Measurements from ENCODE around the gene ZNF93. TPM values are rescaled to one million over a fixed set of nuclear protein-coding genes. Genes with fewer than 3 reads are reported as not detected.

ZNF93 gene
- total and polyA plus RNA-seq, 9 of the 15 experiments (the other 6 are each of a cell fraction or from before 2014, with no cell fraction given) = 11.1 to 26.3 (median 17.1) TPM

- TF ChIP-seq CREB3L1 (IDR thresholded peaks at IDR 0.05; ENCODE audit: borderline replicate concordance, low read depth) = peak; percentile 45; the same call in 1 of the 2 replicates
- no peak for TF ChIP-seq ZNF197 (CRISPR knock-in tag; IDR thresholded peaks at IDR 0.05; ENCODE audit: low read depth)
- peak; percentile 83 for TF ChIP-seq RBBP5 (IDR thresholded peaks at IDR 0.05; ENCODE audit: borderline replicate concordance, insufficient read depth, low read length, poor library complexity, severe bottlenecking)
- peak; percentile 44; the same call in 1 of the 2 replicates for TF ChIP-seq USF2 (CRISPR knock-in tag; IDR thresholded peaks at IDR 0.05)
- peak; percentile 94 for TF ChIP-seq POLR2H (tag; IDR thresholded peaks at IDR 0.05; ENCODE audit: low read depth)
- TF ChIP-seq EP400 (IDR thresholded peaks at IDR 0.05) = peak; percentile 89
- TF ChIP-seq TAF1 (IDR thresholded peaks at IDR 0.05; ENCODE audit: control insufficient read depth, extremely low read depth, insufficient read depth, low read length, severe bottlenecking) = peak; percentile 85
- TF ChIP-seq NFIC (IDR thresholded peaks at IDR 0.05) = peak; percentile 24; the same call in 1 of the 2 replicates
- peak in 1 of 2 experiments; percentile 81; a peak in 3 of 4 replicates for TF ChIP-seq MAZ (CRISPR knock-in tag; conservative IDR thresholded peaks at IDR 0.05 in 1 of 2, IDR thresholded peaks at IDR 0.05 in 1 of 2)
- 0 out of 2 replicates have a peak, but pooled peaks have one; percentile 26 for TF ChIP-seq DIDO1 (tag; IDR thresholded peaks at IDR 0.05; ENCODE audit: low read depth)
- TF ChIP-seq PHF20 (IDR thresholded peaks at IDR 0.05; ENCODE audit: partially characterized antibody) = peak; percentile 17
- peak in 1 of 2 experiments; percentile 25 for TF ChIP-seq AFF1 (IDR thresholded peaks at IDR 0.05; ENCODE audit: low read depth in 1 of 2, partially characterized antibody in 2 of 2)
- TF ChIP-seq TAF15 (IDR thresholded peaks at IDR 0.05; ENCODE audit: low read depth, low read length) = no peak
- TF ChIP-seq HMGN3 (IDR thresholded peaks at IDR 0.05; ENCODE audit: borderline replicate concordance, extremely low read depth, insufficient read length, low read depth, low read length) = no peak
- no peak for TF ChIP-seq CCAR2 (IDR thresholded peaks at IDR 0.05; ENCODE audit: low read depth, low read length)
- 0 out of 2 replicates have a peak, but pooled peaks have one; percentile 26 for TF ChIP-seq MITF (IDR thresholded peaks at IDR 0.05)
These were observed 34.8 kb upstream of the ZNF93 start, which contains the start of gene ZNF253 (continued) for GRCh38 chr19:19865750-19866610.

Data from K562 (cell line).